Middle frontal gyrus (tissue), 1 donor: ENCODE measurements around the gene SPPL3.
A peak's percentile ranks its signal among the peaks of the same experiment; 100 is the strongest.
"Not testable (repeated sequence)": the region's sequence is repeated elsewhere in the genome, so short reads cannot be mapped to it uniquely, and the experiment has no call there.

Experiments
- DNase-seq: peaks from one replicate; pipeline ENCODE4 v3.0.0-alpha.2; 2015; ENCODE audit warnings: low spot score; ENCODE audit errors: extremely low spot score

Gene SPPL3

GRCh38 chr12:120904197-120904773 lies at the start of gene SPPL3:
TSS of gene SPPL3 (minus strand) at chr12:120904358. CDS start at chr12:120903867, 491 bp downstream.
- DNase-seq: peak; percentile 78

GRCh38 chr12:120950807-120951206 lies 46.6 kb upstream of the SPPL3 start:
- DNase-seq: no peak

GRCh38 chr12:120950260-120950799 lies 46.2 kb upstream of the SPPL3 start:
- not testable (repeated sequence) for DNase-seq

- DNase-seq: not testable (repeated sequence)
Measured at GRCh38 chr12:120945516-120945915, 41.4 kb upstream of the SPPL3 start.

GRCh38 chr12:120944645-120945217 lies 40.6 kb upstream of the SPPL3 start:
- DNase-seq: no peak

GRCh38 chr12:120943482-120943881 lies 39.3 kb upstream of the SPPL3 start:
- DNase-seq: no peak

GRCh38 chr12:120941846-120942405 lies 37.8 kb upstream of the SPPL3 start:
- DNase-seq: no peak

- DNase-seq: no peak
Measured at GRCh38 chr12:120941412-120941811, 37.3 kb upstream of the SPPL3 start.

GRCh38 chr12:120940799-120941198 lies 36.6 kb upstream of the SPPL3 start:
- no peak for DNase-seq

- DNase-seq: no peak
Measured at GRCh38 chr12:120940006-120940405, 35.8 kb upstream of the SPPL3 start.

GRCh38 chr12:120939523-120939922 lies 35.4 kb upstream of the SPPL3 start:
- DNase-seq: no peak

GRCh38 chr12:120938496-120938895 lies 34.3 kb upstream of the SPPL3 start:
- no peak for DNase-seq

- no peak for DNase-seq
Measured at GRCh38 chr12:120936197-120936596, 32.0 kb upstream of the SPPL3 start.

GRCh38 chr12:120933786-120934185 lies 29.6 kb upstream of the SPPL3 start:
- no peak for DNase-seq

GRCh38 chr12:120932956-120933526 lies 28.9 kb upstream of the SPPL3 start:
- no peak for DNase-seq

GRCh38 chr12:120932058-120932457 lies 27.9 kb upstream of the SPPL3 start:
- no peak for DNase-seq

GRCh38 chr12:120930032-120930431 lies 25.9 kb upstream of the SPPL3 start:
- DNase-seq: no peak

- DNase-seq: no peak
Measured at GRCh38 chr12:120928864-120929652, 24.9 kb upstream of the SPPL3 start.

GRCh38 chr12:120925740-120926563 lies 21.8 kb upstream of the SPPL3 start:
- no peak for DNase-seq

- DNase-seq: no peak
Measured at GRCh38 chr12:120922279-120922678, 18.1 kb upstream of the SPPL3 start.

- DNase-seq: no peak
Measured at GRCh38 chr12:120921637-120922036, 17.5 kb upstream of the SPPL3 start.
